CD1c-positive myeloid dendritic cell (primary cell): ENCODE results near the gene MESD.

ENCODE experiments used
- DNase-seq: peaks from one replicate; pipeline ENCODE4 v3.0.0-alpha.2; 2016; ENCODE audit errors: extremely low spot score

The MESD gene

DNA sequence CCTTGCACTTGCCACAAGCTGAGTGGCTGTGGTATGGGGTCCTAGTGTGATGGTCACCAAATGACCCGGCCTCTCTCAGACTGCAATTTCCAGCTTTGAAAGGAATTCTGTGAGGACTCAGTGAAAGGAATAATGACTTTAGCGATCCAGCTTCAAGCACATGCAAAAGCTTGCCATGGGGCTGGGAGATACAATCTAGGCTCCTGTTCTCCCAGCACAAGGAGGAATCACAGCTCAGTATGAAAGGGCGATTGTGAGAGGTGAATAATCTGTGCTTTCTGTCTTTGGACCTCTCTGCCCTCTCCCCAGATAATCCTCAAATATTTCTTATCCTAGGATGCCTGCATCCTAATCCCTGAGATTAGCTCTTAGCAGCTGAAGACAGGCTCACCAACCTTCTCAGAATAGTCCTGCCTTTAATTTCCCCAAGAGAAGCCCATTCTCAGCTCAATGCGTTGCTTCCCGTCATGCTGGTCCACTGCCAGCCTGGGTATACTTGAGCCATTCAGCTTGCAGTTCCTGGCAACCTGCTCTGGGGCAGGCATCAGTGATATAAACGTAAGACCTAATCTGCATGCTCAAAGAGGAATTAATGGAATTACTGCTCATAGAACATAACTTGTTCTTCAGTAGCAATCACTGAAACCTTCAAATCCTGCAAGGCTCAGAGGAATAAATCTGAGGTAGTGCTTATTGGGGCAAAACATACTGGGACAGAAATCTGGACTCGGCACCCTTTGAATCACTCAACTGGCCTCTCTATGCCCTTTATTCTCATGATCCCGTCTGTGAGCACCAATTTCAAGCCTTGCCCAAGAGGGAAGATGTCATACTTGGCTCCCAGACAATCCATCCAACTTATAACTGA, 26.2 kb upstream of the MESD start:
- no peak for DNase-seq

DNA sequence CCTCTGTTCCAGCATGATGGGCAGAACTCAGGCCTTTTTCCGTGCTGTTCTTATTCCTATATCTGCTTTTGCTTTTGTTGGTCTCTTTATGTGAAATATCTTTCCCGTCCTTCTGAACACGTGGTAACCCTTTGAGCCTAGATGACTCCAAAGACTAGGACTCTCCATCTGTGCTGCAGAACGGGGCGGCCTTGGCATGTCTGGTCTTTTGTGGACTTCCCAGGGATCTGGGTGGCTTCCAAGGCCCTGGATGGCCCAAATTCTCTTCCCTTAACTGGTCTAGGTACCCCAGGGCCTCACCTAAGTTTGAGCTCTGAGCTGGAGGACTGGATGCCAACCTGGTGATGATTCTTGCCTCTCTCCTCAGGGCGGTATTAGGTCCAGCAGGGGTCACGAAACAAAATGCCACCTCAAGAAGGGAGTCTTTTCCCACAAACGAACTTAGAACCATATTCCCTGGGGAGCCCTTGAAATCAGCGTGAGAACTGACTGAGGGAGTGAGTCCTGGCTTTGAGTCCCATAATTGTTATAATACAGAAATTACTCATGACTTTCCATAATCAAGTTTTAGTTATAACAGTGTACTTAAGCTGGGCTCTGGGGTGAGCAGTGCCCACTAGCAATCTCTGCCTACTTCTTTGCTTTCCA, 25.0 kb upstream of the MESD start:
- DNase-seq, result no peak

DNA sequence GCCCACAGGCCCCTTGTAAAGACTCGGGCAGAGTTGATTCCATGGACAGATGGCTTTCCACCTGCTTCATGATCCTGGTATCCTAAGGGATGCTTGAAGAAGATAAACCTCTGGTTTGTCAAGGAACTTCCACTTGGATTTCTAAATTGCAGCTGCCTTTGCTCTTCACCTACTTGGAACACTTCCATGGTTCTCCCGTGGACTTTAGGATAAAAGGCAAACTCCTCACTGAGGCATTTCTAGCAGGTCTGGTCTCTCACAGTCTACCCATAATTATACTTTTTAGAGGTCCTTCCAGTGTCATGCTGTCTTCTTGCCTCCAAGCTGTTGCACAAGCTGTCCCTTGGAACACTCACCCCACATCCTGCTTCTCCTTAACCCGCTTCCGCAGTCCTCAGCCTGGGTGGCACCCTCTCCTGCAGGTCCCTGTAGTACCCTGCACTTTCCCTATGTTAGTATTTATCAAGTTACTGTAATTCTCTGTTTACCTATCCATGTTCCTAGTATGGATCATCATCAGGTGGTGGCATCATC, 23.8 kb upstream of the MESD start:
- no peak for DNase-seq

DNA sequence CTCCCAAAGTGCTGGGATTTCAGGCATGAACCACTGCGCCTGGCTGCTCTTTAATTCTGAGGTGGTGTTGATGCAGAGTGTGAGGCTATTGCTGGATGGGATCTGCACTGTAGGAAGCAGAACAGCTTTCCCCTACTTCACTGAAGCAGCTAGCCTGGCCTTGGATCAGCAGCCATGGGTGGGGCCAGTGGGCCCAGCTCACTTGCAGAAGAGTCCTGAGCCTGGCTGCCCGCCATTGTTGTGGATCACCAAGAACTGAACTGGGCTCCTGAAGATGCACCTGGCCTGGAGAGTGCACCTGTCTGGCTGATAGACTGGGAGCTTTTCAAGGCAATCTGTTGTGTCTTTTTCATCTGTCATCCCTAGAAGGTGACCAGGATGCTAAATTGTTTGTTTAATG, 23.0 kb upstream of the MESD start:
- no peak for DNase-seq

DNA sequence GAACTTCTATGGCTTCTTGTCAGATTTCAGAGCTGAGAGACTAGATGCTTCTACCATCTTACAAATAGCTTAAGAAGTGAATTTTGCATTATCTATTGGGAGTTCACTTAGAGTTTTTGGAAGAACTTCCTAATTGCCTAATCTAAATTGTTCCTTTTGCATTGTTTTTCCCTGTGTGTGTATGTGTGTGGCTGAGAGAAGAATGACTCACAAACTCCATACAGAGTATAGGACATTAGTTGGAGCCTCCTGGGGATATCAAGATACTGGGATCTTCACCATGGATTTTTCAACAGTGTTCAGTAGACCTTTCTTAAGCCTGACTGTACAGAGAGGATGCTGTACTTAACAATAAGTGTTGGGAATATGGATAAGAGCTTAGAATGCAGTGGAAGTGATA, 22.0 kb upstream of the MESD start:
- DNase-seq, result no peak

DNA sequence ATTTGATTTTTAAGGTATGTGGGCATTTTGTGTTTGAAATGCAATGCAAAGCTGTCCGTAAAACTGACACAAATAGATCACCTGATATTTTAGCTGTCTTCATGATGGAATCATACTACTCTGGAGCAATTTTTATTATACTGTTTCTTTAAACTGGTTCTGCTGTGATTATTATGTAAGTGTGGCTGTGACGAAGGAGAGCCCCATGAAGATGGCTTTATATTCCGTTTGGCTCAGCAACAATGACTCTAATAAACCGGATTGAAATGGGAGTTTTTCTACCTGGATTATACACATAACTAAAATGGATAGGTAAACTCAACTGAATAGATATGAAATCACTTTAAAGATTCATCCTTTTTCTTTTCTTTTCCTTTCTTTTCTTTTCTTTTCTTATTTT, 20.5 kb upstream of the MESD start:
- DNase-seq, result no peak

DNA sequence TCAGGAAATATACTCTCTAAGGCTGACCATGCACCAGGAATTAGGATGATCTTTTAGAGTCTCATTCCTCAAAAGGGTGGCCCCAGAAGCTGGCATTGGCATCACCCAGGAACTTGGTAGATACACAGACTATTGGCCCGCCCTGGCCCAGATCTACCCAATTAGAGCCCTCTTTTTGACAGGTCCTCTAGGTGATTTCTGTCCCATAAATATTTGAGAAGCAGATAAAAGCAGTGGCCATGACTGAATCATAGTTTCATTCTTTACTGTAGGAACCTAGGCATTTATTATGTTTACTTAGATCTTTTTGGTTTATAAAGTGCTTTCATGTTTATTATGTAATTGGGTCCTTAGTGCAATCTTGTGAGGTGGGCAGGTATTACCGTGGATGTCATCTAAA, 18.7 kb upstream of the MESD start:
- no peak for DNase-seq

DNA sequence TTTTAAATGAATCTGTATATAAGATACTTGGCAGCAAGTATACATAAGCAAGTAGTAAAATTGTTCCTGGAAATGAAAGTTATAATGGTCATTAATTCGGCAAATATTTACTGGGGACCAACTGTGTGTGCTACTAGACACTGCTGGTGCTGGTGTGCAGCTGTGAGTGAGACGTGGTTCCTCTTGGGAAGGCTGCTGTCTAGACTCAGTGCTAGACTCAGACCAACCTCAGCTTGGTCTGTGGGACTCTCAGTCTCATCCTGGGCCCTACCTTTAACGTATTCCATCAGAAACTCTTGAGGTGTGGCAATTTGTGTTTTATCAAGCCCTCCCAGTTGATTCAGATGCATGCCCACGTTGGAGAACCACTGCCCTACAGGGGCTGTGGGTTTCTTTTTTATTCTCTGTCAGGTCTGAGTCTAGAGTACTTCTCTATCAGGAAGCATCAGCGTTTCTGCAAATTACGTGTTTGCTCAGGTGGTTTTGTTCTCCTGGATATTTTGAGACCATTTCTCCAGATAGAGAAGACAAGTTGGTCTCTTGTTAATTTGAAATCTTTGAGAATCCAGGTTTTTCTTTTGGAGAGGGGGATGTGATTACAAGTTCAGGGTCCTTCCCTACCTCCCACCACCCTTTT, 17.9 kb upstream of the MESD start:
- no peak for DNase-seq

DNA sequence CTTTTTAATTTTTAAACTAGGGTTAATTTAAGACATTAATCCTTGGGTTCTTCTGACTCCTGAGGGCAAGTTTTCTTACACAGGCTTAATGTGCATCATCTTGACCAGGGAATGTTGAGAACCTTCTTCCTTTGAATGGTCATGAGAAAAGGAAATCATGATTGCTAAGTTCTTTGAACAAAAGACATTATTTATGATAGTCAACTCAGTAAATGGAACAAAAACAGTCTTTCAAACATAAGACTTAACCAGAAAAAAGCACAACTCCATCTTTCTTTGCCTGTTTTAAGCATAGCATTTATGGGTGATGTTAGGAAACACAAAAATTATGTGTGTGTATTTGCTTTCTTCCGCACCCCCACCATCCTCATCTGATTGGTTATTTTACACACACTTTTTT, 16.5 kb upstream of the MESD start:
- no peak for DNase-seq

DNA sequence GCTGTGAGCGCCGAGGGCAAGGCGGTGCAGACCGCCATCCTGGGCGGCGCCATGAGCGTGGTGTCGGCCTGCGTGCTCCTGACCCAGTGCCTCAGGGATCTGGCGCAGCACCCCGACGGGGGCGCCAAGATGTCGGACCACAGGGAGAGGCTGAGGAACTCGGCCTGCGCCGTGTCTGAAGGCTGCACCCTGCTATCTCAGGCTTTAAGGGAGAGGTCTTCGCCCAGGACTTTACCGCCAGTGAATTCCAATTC, 13.4 kb upstream of the MESD start:
- no peak for DNase-seq

DNA sequence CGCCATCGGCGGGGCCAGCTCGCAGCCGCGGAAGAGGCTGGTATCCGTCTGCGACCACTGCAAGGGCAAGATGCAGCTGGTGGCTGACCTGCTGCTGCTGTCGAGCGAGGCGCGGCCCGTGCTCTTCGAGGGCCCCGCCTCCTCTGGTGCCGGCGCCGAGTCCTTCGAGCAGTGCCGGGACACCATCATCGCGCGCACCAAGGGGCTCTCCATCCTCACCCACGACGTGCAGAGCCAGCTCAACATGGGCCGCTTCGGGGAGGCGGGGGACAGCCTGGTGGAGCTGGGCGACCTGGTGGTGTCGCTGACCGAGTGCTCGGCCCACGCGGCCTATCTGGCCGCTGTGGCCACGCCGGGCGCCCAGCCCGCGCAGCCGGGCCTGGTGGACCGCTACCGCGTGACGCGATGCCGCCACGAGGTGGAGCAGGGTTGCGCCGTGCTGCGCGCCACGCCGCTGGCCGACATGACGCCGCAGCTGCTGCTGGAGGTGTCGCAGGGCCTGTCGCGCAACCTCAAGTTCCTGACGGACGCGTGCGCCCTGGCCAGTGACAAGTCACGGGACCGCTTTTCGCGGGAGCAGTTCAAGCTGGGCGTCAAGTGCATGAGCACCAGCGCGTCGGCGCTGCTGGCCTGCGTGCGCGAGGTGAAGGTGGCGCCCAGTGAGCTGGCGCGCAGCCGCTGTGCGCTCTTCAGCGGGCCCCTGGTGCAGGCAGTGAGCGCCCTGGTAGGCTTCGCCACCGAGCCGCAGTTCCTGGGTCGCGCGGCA, 12.9 kb upstream of the MESD start:
- no peak for DNase-seq

DNA sequence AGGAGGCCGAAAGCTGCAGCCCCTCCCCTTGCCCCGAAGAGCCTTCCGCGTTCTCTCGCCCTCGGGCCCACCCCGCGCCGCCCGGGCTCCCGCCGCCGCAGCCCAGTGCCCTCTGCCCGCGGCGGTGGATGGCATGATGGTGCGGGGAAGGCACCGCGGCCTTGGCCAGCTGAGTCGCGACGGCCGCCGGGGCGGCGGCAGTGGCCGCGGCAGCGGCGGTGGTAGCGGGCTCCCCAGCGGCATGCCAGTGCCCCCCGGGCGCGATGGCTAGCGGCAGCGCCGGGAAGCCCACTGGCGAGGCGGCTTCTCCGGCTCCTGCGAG, 12.4 kb upstream of the MESD start:
- no peak for DNase-seq

DNA sequence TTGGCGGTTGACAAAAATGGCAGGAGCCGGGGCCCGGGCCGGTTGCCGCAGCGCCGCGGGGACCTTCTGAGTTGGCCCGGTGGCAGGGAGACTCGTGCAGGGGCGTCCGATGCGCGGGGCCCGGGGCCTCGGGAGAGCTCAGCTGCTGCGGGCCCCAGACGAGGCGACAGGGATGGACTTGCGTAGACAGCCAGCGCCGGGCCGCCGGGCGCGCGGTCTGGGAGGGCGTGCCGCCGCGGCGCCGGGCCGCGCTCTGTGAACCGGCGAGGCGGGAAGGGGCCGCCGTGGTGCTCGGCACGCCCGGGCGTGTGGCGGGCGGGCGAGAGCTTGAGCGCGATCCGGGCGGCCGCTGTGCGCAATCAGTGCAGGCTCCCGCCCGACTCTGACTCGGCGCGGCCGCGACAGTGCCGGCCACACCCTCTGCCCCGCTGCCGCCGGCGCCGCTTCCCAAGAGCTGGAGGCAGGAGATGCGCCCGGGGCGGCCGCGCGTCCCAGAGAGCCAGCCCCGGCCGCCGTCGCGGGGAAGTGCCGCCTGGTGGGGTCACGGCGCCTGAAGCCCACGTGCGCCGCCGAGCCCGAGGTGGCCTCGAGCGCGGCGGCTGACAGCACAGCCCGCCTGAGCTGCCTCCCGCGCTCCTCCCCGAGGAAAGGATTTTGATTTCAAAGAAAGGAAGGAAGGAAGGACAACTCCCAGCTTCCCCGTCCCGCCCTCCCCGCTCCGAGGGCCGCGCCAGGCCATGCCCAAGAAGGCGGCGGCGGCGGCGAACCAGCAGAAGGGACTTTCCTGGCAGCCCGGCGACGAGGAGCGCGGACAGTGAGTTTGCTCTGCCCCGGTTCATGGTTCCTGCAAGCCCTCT, 11.8 kb upstream of the MESD start:
- DNase-seq, result peak; percentile 72

DNA sequence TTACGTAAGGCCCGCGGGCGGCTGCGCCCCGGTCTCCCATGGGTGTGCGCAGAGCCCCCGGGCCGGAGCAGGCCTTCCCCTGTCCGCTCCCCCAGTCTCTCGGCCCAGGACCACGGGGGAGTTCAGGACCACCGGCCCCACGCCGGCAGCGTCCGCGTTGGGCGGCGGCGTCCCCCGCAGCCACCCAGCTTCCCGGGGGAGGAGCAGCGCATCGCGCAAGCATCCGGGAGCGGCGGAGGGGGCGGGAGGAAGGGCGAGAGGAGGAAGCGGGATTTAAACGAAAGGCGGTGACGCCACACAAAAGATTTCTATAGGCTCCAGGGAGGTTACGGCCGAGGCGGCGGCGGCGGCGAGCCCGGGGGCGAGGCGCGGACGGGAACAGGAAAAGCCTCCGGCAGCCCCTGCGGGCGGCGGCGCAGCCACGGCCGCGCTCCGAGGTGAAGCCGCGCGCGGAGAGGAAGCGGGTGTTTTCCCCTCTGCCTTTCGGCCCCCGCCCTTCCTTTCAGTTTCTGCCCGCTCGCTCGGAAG, 11.1 kb upstream of the MESD start, which contains the start of gene TLNRD1:
Gene TLNRD1, plus strand, starts transcription at position 300 of the 528 bp plus-strand sequence. CDS start 1,349 bp downstream, outside the sequence.
- peak; percentile 96 for DNase-seq

DNA sequence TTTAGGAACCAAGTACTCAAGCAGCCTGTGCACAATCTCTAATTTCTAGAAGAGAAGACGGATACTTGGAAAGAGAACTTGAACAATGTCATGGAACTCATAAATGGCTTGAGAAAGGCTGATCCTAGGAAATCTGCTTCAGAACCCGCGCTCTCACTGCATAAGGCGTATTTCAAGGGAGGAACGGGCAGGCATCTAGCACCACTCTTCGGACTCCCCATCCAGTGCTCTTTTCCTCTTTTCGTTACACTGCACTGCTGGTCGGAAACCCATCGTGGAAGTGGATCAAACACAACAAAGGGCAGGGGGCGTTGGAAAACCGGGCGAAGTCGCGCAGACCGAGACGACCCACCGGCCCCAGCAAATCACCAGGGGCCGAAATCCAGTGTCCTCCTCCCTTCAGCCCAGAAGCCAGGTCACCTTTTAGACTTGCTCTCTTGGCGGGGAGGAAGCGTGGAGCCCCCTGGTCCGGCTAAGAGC, 10.6 kb upstream of the MESD start:
- peak; percentile 24 for DNase-seq

DNA sequence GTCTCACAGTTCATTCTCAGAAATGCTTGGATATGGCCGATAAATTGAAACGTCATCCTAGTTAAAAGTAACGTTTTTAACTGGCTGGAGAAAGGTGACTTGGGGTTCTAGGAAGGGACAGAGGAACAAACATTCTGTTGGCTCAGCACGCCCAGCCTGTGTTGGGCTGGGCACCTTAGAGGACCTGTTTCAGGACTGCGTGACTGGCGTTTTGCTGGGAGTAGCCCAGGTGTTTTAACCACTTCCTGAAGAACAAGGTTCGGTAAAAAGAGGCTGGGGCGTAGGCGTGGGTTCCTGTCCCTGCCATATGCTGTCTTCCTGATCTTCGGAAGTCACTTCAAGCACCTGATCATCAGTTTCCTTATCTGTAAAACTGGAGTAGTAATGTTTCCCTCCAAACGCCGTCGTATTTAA, 10.0 kb upstream of the MESD start:
- DNase-seq, result peak; percentile 48

DNA sequence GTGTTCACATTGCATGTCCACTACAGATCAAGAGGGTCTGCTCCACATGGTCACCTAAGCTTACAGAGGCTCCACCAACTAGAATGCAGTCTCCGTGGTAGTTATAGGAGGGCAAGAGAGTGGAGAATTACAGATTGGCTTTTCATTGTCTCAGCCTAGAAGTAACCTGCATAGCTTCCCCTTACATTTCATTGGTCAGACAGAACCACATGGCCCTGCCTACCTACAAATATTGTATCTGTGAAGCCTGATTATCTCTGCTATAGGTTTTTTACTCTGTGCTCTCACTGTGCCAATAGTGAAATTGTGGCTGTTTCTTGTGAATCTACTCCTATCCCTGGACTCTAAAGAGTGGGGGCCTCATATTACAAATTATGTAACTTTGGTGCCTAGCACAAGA, 8.6 kb upstream of the MESD start:
- no peak for DNase-seq

DNA sequence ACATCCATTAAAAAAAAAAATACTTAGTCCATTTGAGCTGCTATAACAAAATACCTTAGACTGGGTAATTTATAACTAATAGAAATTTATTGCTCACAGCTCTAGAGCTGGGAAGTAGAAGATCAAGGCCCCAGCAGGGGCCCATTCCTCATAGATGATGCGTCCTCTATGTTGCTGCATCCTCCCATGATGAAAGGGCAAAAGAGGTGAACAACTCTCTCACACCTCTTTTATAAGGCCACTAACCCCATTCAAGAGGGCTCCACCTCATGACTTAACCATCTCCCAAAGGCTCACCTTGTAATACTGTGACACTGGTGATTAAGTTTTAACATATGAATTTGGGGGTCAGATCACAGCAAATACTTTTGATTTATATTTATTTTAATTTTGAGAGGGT, 8.1 kb upstream of the MESD start:
- DNase-seq, result no peak

DNA sequence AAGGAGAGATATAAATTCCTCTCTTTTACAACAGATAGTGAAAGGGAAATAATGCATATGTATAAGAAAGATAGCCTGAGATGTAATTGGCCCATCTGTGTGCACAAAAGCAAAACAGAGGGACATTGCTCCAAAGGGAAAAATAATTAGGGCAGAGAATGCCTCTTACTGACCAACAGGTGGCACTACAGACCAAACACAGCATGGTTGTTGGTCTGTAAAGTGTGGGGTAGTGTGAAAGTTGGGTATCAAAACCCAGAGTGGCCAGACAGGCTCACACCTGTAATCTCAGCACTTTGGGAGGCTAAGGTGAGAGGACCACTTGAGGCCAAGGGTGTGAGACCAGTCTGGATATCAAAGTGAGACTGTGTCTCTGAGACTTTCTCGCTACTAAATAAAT, 6.6 kb upstream of the MESD start:
- DNase-seq, result peak; percentile 48

DNA sequence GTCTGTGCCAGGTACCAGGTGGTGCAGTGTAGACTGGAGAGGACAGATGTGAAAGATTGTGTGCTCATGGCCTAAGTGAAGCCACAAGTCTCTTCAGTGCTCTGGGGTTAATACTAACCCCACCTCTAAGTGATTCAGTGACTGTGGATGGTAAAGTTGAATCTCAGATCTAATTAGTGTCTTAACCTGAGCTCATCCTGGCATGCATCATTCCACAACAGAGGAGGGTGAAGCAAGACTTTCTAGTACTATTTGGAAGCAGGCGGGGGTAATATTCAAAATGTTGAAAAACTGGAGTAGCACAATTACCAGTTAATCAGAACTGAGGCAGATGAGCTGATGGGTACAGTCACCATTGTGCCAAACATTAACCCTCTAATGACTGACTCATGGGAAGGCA, 2.8 kb upstream of the MESD start:
- no peak for DNase-seq

DNA sequence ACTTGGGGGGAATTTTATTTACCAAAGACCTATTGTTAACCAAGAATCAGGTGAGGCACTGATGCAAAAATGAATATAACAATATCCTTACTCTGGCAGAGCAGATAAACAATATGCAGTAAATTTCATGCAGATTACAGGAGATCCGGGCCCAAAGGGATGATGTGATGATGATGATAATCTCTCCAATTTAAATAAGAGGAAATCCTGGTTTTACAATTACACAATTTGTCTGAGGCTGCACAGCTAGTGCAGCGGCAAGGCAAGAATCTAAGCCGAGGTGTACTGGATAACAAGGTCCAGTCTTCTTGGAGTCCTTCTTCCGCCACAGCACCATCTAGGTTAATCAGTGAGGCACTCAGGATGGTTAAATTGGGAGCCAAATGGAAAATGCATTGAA, 2.4 kb upstream of the MESD start:
- no peak for DNase-seq
